ENCODE results near the gene TNNC2. TPM values are rescaled to one million over a fixed set of nuclear protein-coding genes. Genes with fewer than 3 reads are reported as not detected.

TNNC2 gene
- total RNA-seq, 2 donors from 2014 or later: 0.51 TPM; not detected in 1

- Mint-ChIP-seq H3K4me1 (peaks cover 14% of the 10 kb centered on the region), H3K27me3 (ENCODE audit: insufficient read depth) (no peaks in the 10 kb centered on the region), H3K4me3 (no peak overlapping the region), H3K9me3 (no peaks in the 10 kb centered on the region), H3K36me3 (ENCODE audit: low read depth) (peaks cover 5% of the 10 kb centered on the region), H3K27ac (no peak overlapping the region)
- no peaks in the 10 kb centered on the region for H3K27me3 ChIP-seq (ENCODE audit: control insufficient read depth, insufficient read depth, low read length, poor library complexity, severe bottlenecking)
- no peak overlapping the region for H3K27ac ChIP-seq (ENCODE audit: low read depth, low read length)
- no peaks in the 10 kb centered on the region for H3K9me3 ChIP-seq (ENCODE audit: control insufficient read depth, low read length)
- no peak overlapping the region for H3K9ac ChIP-seq (ENCODE audit: extremely low read depth, low read length, poor library complexity, severe bottlenecking)
- H3K4me3 ChIP-seq (ENCODE audit: low read length): no peak overlapping the region
- peaks cover 4% of the 10 kb centered on the region for H3K36me3 ChIP-seq (ENCODE audit: control insufficient read depth, insufficient read depth, low read length)
- TF ChIP-seq CTCF (conservative IDR thresholded peaks at IDR 0.05): no peak
- peaks cover 6% of the 10 kb centered on the region for H3K4me1 ChIP-seq (ENCODE audit: control insufficient read depth, insufficient read depth, low read length)
- no peak for DNase-seq
- WGBS, 2 experiments (ENCODE audit: insufficient coverage in 1 of 2, insufficient read length in 1 of 2): 93 to 95% methylated on average over 4 to 5 of the region's 5 CpGs
Measured at GRCh38 chr20:45835825-45836224, 8.7 kb upstream of the TNNC2 start.

- Mint-ChIP-seq H3K27me3 (ENCODE audit: insufficient read depth) (no peaks in the 10 kb centered on the region), H3K4me1 (peaks cover 14% of the 10 kb centered on the region), H3K9me3 (no peaks in the 10 kb centered on the region), H3K4me3 (peak overlapping the region; percentile 65), H3K36me3 (ENCODE audit: low read depth) (peaks cover 5% of the 10 kb centered on the region), H3K27ac (no peak overlapping the region)
- Histone ChIP-seq H3K9me3 (ENCODE audit: control insufficient read depth, low read length) (no peaks in the 10 kb centered on the region), H3K27ac (ENCODE audit: low read depth, low read length) (no peak overlapping the region), H3K36me3 (ENCODE audit: control insufficient read depth, insufficient read depth, low read length) (peaks cover 4% of the 10 kb centered on the region), H3K4me3 (ENCODE audit: low read length) (peak overlapping the region; percentile 79), H3K9ac (ENCODE audit: extremely low read depth, low read length, poor library complexity, severe bottlenecking) (no peak overlapping the region), H3K27me3 (ENCODE audit: control insufficient read depth, insufficient read depth, low read length, poor library complexity, severe bottlenecking) (no peaks in the 10 kb centered on the region), H3K4me1 (ENCODE audit: control insufficient read depth, insufficient read depth, low read length) (peaks cover 6% of the 10 kb centered on the region)
- TF ChIP-seq CTCF (conservative IDR thresholded peaks at IDR 0.05): peak; percentile 16
- no peak for DNase-seq
- 94 to 97% methylated on average over 3 of the region's 3 CpGs for WGBS, 2 experiments (ENCODE audit: insufficient coverage in 1 of 2, insufficient read length in 1 of 2)
Measured at GRCh38 chr20:45835329-45835765, 8.2 kb upstream of the TNNC2 start.

- DNase-seq: no peak
- H3K27me3 Mint-ChIP-seq (ENCODE audit: insufficient read depth): no peaks in the 10 kb centered on the region
- H3K9ac ChIP-seq (ENCODE audit: extremely low read depth, low read length, poor library complexity, severe bottlenecking): no peak overlapping the region
- no peaks in the 10 kb centered on the region for H3K9me3 ChIP-seq (ENCODE audit: control insufficient read depth, low read length)
- no peak for TF ChIP-seq CTCF (conservative IDR thresholded peaks at IDR 0.05)
- H3K36me3 ChIP-seq (ENCODE audit: control insufficient read depth, insufficient read depth, low read length): peaks cover 4% of the 10 kb centered on the region
- 96 to 98% methylated on average over 12 to 14 of the region's 14 CpGs for WGBS, 2 experiments (ENCODE audit: insufficient coverage in 1 of 2, insufficient read length in 1 of 2)
- no peaks in the 10 kb centered on the region for H3K9me3 Mint-ChIP-seq
- H3K4me3 Mint-ChIP-seq: peak overlapping the region; percentile 65
- H3K27me3 ChIP-seq (ENCODE audit: control insufficient read depth, insufficient read depth, low read length, poor library complexity, severe bottlenecking): no peaks in the 10 kb centered on the region
- H3K4me1 Mint-ChIP-seq: peaks cover 14% of the 10 kb centered on the region
- H3K27ac Mint-ChIP-seq: no peak overlapping the region
- H3K4me1 ChIP-seq (ENCODE audit: control insufficient read depth, insufficient read depth, low read length): peaks cover 6% of the 10 kb centered on the region
- peaks cover 5% of the 10 kb centered on the region for H3K36me3 Mint-ChIP-seq (ENCODE audit: low read depth)
- no peak overlapping the region for H3K27ac ChIP-seq (ENCODE audit: low read depth, low read length)
- peak overlapping the region; percentile 79 for H3K4me3 ChIP-seq (ENCODE audit: low read length)
Measured at GRCh38 chr20:45834797-45835161, 7.7 kb upstream of the TNNC2 start.

Measured in endodermal cell (in vitro differentiated cells).